Measurements from ENCODE around the gene MDH1.
A peak's percentile ranks its signal among the peaks of the same experiment; 100 is the strongest.
"Not testable (repeated sequence)": the region's sequence is repeated elsewhere in the genome, so short reads cannot be mapped to it uniquely, and the experiment has no call there.

MDH1 gene

GRCh38 chr2:63588385-63589147 lies at the start of gene MDH1, which contains the start of gene WDPCP:
TSS of gene MDH1 (plus strand) at chr2:63588963. CDS start at chr2:63589044, 81 bp downstream.
TSS of gene WDPCP (minus strand) at chr2:63588477. CDS start at chr2:63588271, 206 bp downstream.
- peak; percentile 100 for DNase-seq

GRCh38 chr2:63539416-63540162 lies 49.2 kb upstream of the MDH1 start:
- no peak for DNase-seq

GRCh38 chr2:63544017-63544627 lies 44.6 kb upstream of the MDH1 start:
- peak; percentile 5 for DNase-seq

- DNase-seq, result no peak
Measured at GRCh38 chr2:63545023-63545422, 43.7 kb upstream of the MDH1 start.

GRCh38 chr2:63553049-63553448 lies 35.7 kb upstream of the MDH1 start:
- peak; percentile 18 for DNase-seq

GRCh38 chr2:63555299-63555698 lies 33.5 kb upstream of the MDH1 start:
- no peak for DNase-seq

- no peak for DNase-seq
Measured at GRCh38 chr2:63555931-63556330, 32.8 kb upstream of the MDH1 start.

GRCh38 chr2:63557819-63558218 lies 30.9 kb upstream of the MDH1 start:
- not testable (repeated sequence) for DNase-seq

GRCh38 chr2:63558922-63559321 lies 29.8 kb upstream of the MDH1 start:
- DNase-seq, result not testable (repeated sequence)

- no peak for DNase-seq
Measured at GRCh38 chr2:63562751-63563150, 26.0 kb upstream of the MDH1 start.

GRCh38 chr2:63569740-63570139 lies 19.0 kb upstream of the MDH1 start:
- DNase-seq, result no peak

GRCh38 chr2:63571291-63571690 lies 17.5 kb upstream of the MDH1 start:
- no peak for DNase-seq

- DNase-seq, result no peak
Measured at GRCh38 chr2:63572001-63572400, 16.8 kb upstream of the MDH1 start.

GRCh38 chr2:63573026-63573425 lies 15.7 kb upstream of the MDH1 start:
- DNase-seq, result not testable (repeated sequence)

- DNase-seq, result not testable (repeated sequence)
Measured at GRCh38 chr2:63573726-63574345, 14.9 kb upstream of the MDH1 start.

GRCh38 chr2:63576546-63576945 lies 12.2 kb upstream of the MDH1 start:
- DNase-seq, result no peak

GRCh38 chr2:63578767-63579166 lies 10.0 kb upstream of the MDH1 start:
- no peak for DNase-seq

- no peak for DNase-seq
Measured at GRCh38 chr2:63580651-63581297, 8.0 kb upstream of the MDH1 start.

GRCh38 chr2:63581298-63581961 lies 7.3 kb upstream of the MDH1 start:
- no peak for DNase-seq

GRCh38 chr2:63582873-63583272 lies 5.9 kb upstream of the MDH1 start:
- DNase-seq, result no peak

GRCh38 chr2:63587814-63588384 lies 864 bp upstream of the MDH1 start:
- peak; percentile 26 for DNase-seq

All from EL (cell line).